Bronchial epithelial cell (primary cell): ENCODE data around the gene RAI1. TPM values are rescaled to one million over a fixed set of nuclear protein-coding genes. Genes with fewer than 3 reads are reported as not detected.

Experiments used
- DNase-seq: peaks from one replicate; pipeline ENCODE4 v3.0.0-alpha.2; 2010; ENCODE audit warnings: low read depth
- FAIRE-seq: peaks from 2 replicates; lab custom pipeline; 2011; peaks lifted over from hg19 to GRCh38; lab: Jason Lieb, UNC
- H3K27me3 ChIP-seq: 2 replicates; pipeline ENCODE4 v1.5.1; 2011; ENCODE audit warnings: low read length; ENCODE audit not compliant: control insufficient read depth, insufficient read depth
- H3K36me3 ChIP-seq: 2 replicates; pipeline ENCODE4 v1.5.1; 2011; ENCODE audit warnings: low read length; ENCODE audit not compliant: control insufficient read depth, insufficient read depth
- H3K4me3 ChIP-seq: 2 replicates; pipeline ENCODE4 v1.5.1; 2011; ENCODE audit warnings: mild to moderate bottlenecking, low read depth, low read length, control low read depth
- total RNA-seq: library from RNA; depleted of rRNA; stranded (reverse); fragments of >200 nt; gene quantifications from 2 replicates; pipeline ENCODE4 v1.2.1, GENCODE V29; 2014
- TF ChIP-seq, protein P1 (sequence below): IDR thresholded peaks from 2 replicates; pipeline ENCODE4 v1.5.1; 2011; ENCODE audit warnings: mild to moderate bottlenecking, moderate library complexity, low read length, control low read depth, inconsistent platforms; ENCODE audit not compliant: insufficient read depth, severe bottlenecking

The RAI1 gene
- total RNA-seq, 1 donor from 2014 or later = 7.4 TPM

- TF ChIP-seq, protein P1, sequence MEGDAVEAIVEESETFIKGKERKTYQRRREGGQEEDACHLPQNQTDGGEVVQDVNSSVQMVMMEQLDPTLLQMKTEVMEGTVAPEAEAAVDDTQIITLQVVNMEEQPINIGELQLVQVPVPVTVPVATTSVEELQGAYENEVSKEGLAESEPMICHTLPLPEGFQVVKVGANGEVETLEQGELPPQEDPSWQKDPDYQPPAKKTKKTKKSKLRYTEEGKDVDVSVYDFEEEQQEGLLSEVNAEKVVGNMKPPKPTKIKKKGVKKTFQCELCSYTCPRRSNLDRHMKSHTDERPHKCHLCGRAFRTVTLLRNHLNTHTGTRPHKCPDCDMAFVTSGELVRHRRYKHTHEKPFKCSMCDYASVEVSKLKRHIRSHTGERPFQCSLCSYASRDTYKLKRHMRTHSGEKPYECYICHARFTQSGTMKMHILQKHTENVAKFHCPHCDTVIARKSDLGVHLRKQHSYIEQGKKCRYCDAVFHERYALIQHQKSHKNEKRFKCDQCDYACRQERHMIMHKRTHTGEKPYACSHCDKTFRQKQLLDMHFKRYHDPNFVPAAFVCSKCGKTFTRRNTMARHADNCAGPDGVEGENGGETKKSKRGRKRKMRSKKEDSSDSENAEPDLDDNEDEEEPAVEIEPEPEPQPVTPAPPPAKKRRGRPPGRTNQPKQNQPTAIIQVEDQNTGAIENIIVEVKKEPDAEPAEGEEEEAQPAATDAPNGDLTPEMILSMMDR = peak; percentile 30
- FAIRE-seq (no peak), DNase-seq (peak; percentile 23)
- Histone ChIP-seq H3K27me3 (no peaks in the 10 kb centered on the region), H3K36me3 (peaks cover 3% of the 10 kb centered on the region), H3K4me3 (peak overlapping the region; percentile 27)
Measured at GRCh38 chr17:17783116-17783824, 102.0 kb downstream of the RAI1 start.

DNA sequence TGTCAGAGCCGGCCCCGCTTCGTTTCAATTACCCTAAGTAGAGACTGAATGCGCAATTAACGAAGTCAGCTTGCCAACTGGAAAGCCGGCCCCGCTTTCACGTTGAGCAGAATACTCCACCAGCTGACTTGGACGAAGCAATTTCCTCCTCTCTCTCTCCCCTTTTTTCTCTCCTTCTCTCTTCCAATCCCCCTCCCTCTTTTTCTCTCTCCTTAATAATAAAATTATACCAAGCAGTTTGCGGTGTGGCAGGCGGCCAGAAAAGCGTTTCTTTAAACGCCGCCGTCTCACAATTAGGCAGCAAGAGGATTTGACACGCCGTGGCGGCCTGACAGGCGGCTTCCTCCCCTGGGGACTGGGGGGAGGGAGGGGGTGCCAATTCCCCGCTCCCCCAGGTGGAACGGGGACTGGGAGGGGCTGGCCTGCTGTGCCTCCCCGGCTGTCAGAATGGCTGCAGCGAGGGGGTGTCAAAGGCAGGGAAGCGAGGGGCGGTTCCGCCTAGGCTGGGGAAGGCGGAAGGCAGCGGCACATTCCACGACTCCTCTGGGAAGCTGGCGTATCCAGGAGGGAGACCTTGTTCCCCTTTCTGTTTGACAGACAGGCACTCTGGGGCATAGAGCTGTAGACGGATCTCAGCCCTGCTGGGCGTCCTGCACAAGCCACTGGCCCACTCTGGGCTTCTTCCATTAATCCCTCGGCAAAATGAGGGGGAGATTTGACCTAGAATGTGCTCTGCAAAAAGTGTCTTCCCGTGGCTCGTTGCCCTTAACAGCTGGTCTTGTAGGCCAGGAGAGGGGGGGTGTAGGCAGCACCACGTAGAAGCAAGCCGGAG lies 102.8 kb downstream of the RAI1 start:
- no peaks in the 10 kb centered on the region for H3K27me3 ChIP-seq
- TF ChIP-seq, protein P1 = no peak
- DNase-seq = no peak
- H3K36me3 ChIP-seq = peaks cover 1% of the 10 kb centered on the region
- peak overlapping the region; percentile 27 for H3K4me3 ChIP-seq
- FAIRE-seq = no peak

DNA sequence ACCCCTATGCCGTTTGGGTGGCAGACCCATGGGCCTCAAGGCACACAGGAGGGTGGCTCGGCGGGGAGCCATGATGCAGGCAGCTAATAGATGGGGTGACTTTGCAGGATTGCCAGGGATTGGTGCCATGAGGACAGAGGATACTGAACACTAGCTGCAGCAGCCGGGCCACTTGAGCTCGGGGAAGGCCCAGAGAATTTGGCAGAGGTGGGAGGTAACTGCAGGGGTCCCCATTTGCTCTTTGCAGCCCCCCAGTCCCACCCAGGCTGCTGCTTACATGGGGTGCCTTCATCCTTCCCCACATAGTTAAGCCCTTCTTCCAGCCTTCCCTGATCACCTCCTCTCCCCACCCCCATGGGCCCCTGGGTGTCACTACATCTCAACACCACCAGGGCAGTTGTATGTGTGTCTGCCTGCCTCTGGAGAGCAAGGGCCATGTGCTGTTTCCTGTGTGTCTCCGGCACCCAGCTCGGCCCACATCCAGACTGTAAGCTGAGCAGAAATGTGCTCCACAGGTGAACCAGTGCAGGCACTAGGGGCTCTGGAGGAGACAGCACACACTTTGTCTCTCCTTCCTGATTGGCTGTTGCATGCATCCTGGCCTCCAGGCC lies 103.5 kb downstream of the RAI1 start:
- Histone ChIP-seq H3K4me3 (no peak overlapping the region), H3K36me3 (peaks cover 1% of the 10 kb centered on the region), H3K27me3 (no peaks in the 10 kb centered on the region)
- TF ChIP-seq, protein P1 = peak; percentile 23
- DNase-seq (no peak), FAIRE-seq (peak; percentile 52)

GRCh38 chr17:17785407-17785806 lies 104.1 kb downstream of the RAI1 start:
- Histone ChIP-seq H3K36me3 (peaks cover 1% of the 10 kb centered on the region), H3K27me3 (no peaks in the 10 kb centered on the region), H3K4me3 (no peak overlapping the region)
- no peak for FAIRE-seq
- TF ChIP-seq, protein P1 = no peak
- DNase-seq = no peak

GRCh38 chr17:17786998-17787397 lies 105.7 kb downstream of the RAI1 start:
- DNase-seq (no peak), FAIRE-seq (no peak)
- peaks cover 1% of the 10 kb centered on the region for H3K36me3 ChIP-seq
- no peak overlapping the region for H3K4me3 ChIP-seq
- TF ChIP-seq, protein P1 = no peak
- no peaks in the 10 kb centered on the region for H3K27me3 ChIP-seq
